HepG2 (cell line): ENCODE measurements around the gene MSI2. TPM values are rescaled to one million over a fixed set of nuclear protein-coding genes. Genes with fewer than 3 reads are reported as not detected.

ENCODE experiments used
- EED ChIP-seq: sonication (generic); formaldehyde crosslinking; IDR thresholded peaks from 2 replicates; pipeline ENCODE4 v1.5.0; 2020; ENCODE audit warnings: mild to moderate bottlenecking, missing genetic modification reagents
- GPN1 ChIP-seq: sonication (generic); formaldehyde crosslinking; IDR thresholded peaks from 2 replicates; pipeline ENCODE4 v1.5.1; 2020; ENCODE audit warnings: missing genetic modification reagents, borderline replicate concordance
- KDM5A ChIP-seq: fragments of 200-600 bp; sonication (generic); IDR thresholded peaks from 2 replicates; pipeline ENCODE4 v1.7.0; 2018; ENCODE audit warnings: antibody characterized with exemption, mild to moderate bottlenecking, low read length, borderline replicate concordance
- MED13 ChIP-seq: sonication (generic); formaldehyde crosslinking; IDR thresholded peaks from 2 replicates; pipeline ENCODE4 v1.5.0; 2020; ENCODE audit warnings: missing genetic modification reagents
- MLX ChIP-seq: IDR thresholded peaks from 2 replicates; pipeline ENCODE4 v1.6.1; 2016
- NBN ChIP-seq: fragments of 450-650 bp; conservative IDR thresholded peaks from 2 replicates; pipeline ENCODE4 v1.6.1; 2017
- NR2F1 ChIP-seq, 2 experiments: fragments of 450-650 bp in 1 of 2; formaldehyde crosslinking in 1 of 2; IDR thresholded peaks; 2 replicates each; pipeline versions ENCODE4 v1.5.0 to v1.6.1; 2016 to 2020; ENCODE audit warnings: mild to moderate bottlenecking in 1 of 2, missing compliant biosample characterization in 1 of 2, missing genetic modification reagents in 1 of 2, moderate library complexity in 1 of 2
- PAXIP1 ChIP-seq: sonication (generic); formaldehyde crosslinking; conservative IDR thresholded peaks from 2 replicates; pipeline ENCODE4 v1.4.0; 2020; ENCODE audit warnings: mild to moderate bottlenecking, missing genetic modification reagents, moderate library complexity
- PREB ChIP-seq: sonication (generic); formaldehyde crosslinking; IDR thresholded peaks from 2 replicates; pipeline ENCODE4 v1.4.0; 2020; ENCODE audit warnings: missing genetic modification reagents
- RARG ChIP-seq: sonication (generic); formaldehyde crosslinking; IDR thresholded peaks from 2 replicates; pipeline ENCODE4 v1.4.0; 2020; ENCODE audit warnings: low read depth, mild to moderate bottlenecking, missing genetic modification reagents
- TAF1 ChIP-seq: sonication (generic); formaldehyde crosslinking; IDR thresholded peaks from 2 replicates; pipeline ENCODE4 v1.4.0; 2020; ENCODE audit warnings: missing genetic modification reagents
- U2AF1 ChIP-seq: fragments of 200-400 bp; formaldehyde crosslinking; optimal IDR thresholded peaks from 2 replicates; pipeline ENCODE3; 2017; ENCODE audit warnings: mild to moderate bottlenecking, low read depth, low read length
- USF2 ChIP-seq, 2 experiments: sonication (generic) in 1 of 2; formaldehyde crosslinking in 1 of 2; IDR thresholded peaks; 2 replicates each; pipeline versions ENCODE4 v1.5.1 to v1.6.1; 2011 to 2020; ENCODE audit warnings: borderline replicate concordance in 1 of 2, low read depth in 1 of 2, low read length in 1 of 2, mild to moderate bottlenecking in 1 of 2, missing genetic modification reagents in 1 of 2, moderate library complexity in 1 of 2
- ZNF264 ChIP-seq: sonication (generic); formaldehyde crosslinking; IDR thresholded peaks from 2 replicates; pipeline ENCODE4 v1.4.0; 2020; ENCODE audit warnings: missing genetic modification reagents
- ZNF414 ChIP-seq: sonication (generic); formaldehyde crosslinking; IDR thresholded peaks from 2 replicates; pipeline ENCODE4 v1.5.0; 2020; ENCODE audit warnings: missing genetic modification reagents
- ZNF562 ChIP-seq: sonication (generic); formaldehyde crosslinking; IDR thresholded peaks from 2 replicates; pipeline ENCODE4 v1.8.0; 2022; ENCODE audit warnings: missing genetic modification reagents, borderline replicate concordance
- polyA plus RNA-seq, 8 experiments: library from polyadenylated mRNA; depleted of rRNA in 3 of 8; stranded (reverse) in 7 of 8; unstranded in 1 of 8; fragments of >200 nt; fragmentation: Illumina TruSeq in 4 of 8; extraction: Trizol in 4 of 8; gene quantifications; 2 replicates each; pipeline versions ENCODE4 v1.2.1 to v1.2.3, GENCODE V29; 2011 to 2016; ENCODE audit warnings: low read depth in 4 of 8, missing spikeins in 1 of 8, mixed read lengths in 1 of 8; ENCODE audit not compliant: insufficient read depth in 1 of 8
- total RNA-seq, 5 experiments: library from RNA; depleted of rRNA; stranded (reverse); fragments of >200 nt; fragmentation: Illumina TruSeq; extraction: Trizol; gene quantifications; 2 replicates each; pipeline ENCODE4 v1.2.3, GENCODE V29; 2016; ENCODE audit warnings: low read depth in 1 of 5

MSI2 gene
- total and polyA plus RNA-seq, 2 of the 13 experiments (the other 11 are each of a cell fraction or from before 2014, with no cell fraction given) = 77.5 to 78.4 TPM

GRCh38 chr17:57440522-57441269 is 184.4 kb downstream of the MSI2 start (continued):
- TF ChIP-seq MED13 = no peak
- TF ChIP-seq NBN = no peak
- TF ChIP-seq EED (CRISPR knock-in tag) = 0 out of 2 replicates have a peak, but pooled peaks have one; percentile 41
- TF ChIP-seq USF2 (IDR thresholded peaks at IDR 0.05; ENCODE audit: low read depth, low read length) = no peak
- no peak for TF ChIP-seq USF2 (CRISPR knock-in tag; IDR thresholded peaks at IDR 0.05; ENCODE audit: borderline replicate concordance)
- no peak for TF ChIP-seq U2AF1
- TF ChIP-seq NR2F1 (CRISPR knock-in tag; IDR thresholded peaks at IDR 0.05) = peak in 1 of 2 experiments; percentile 34; a peak in 1 of 4 replicates
- no peak for TF ChIP-seq KDM5A
- no peak for TF ChIP-seq GPN1
- TF ChIP-seq ZNF562 (CRISPR knock-in tag) = no peak
- no peak for TF ChIP-seq RARG (CRISPR knock-in tag)
- peak; percentile 21; the same call in 1 of the 2 replicates for TF ChIP-seq PAXIP1 (CRISPR knock-in tag)
- TF ChIP-seq ZNF264 (CRISPR knock-in tag) = no peak
- no peak for TF ChIP-seq MLX (CRISPR knock-in tag)
- TF ChIP-seq ZNF414 (CRISPR knock-in tag) = no peak
- TF ChIP-seq TAF1 (CRISPR knock-in tag) = no peak; the same call in 1 of the 2 replicates
- TF ChIP-seq PREB (CRISPR knock-in tag) = no peak
